HG02981 (cell line): ENCODE data around the gene VGLL3.
"Not testable (repeated sequence)": the region's sequence is repeated elsewhere in the genome, so short reads cannot be mapped to it uniquely, and the experiment has no call there.

Experiments used
- ATAC-seq: cut with Tn5 transposase; IDR thresholded peaks from one replicate; pipeline ENCODE4 v1.9.1; 2021; ENCODE audit warnings: mild to moderate bottlenecking, moderate library complexity; ENCODE audit not compliant: unreplicated experiment

Gene VGLL3

GRCh38 chr3:86990012-86990733 lies 776 bp downstream of the VGLL3 start:
- no peak for ATAC-seq

DNA sequence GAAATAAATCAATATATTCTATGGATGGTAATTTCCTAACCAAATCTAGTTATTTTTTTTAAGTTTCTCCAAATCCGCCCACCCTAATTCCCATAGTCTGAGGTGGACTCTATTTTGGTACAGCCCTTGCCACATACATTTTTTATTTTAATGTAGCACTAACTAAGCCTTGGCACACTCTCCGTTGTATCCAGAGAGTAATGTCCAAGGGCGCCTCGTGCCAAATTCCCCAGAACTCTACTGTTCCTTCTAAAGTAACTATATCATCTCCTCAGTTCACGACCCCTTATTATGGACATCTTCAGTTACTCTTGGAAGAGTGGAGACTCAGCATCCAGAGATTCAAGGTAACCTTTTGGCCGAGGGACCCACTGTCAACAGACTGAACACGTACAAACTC lies 1.3 kb downstream of the VGLL3 start:
- ATAC-seq, result no peak

- no peak for ATAC-seq
Measured at GRCh38 chr3:86989006-86989405, 1.9 kb downstream of the VGLL3 start.

- ATAC-seq, result no peak
Measured at GRCh38 chr3:86988235-86988634, 2.7 kb downstream of the VGLL3 start.

DNA sequence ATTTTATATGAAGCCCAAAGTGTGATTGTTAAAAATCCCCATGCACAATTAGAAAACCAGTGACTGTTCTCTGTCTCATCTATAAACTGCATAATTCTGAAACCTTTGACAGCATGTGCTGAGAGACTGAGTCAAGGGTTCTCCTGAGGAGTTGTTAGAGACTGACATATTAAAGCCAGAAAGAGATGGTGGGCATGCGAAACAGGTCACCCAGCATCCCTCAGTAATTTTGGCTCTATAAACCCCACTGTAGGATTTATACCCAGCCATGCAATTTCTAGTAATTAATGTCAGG lies 3.6 kb downstream of the VGLL3 start:
- no peak for ATAC-seq

DNA sequence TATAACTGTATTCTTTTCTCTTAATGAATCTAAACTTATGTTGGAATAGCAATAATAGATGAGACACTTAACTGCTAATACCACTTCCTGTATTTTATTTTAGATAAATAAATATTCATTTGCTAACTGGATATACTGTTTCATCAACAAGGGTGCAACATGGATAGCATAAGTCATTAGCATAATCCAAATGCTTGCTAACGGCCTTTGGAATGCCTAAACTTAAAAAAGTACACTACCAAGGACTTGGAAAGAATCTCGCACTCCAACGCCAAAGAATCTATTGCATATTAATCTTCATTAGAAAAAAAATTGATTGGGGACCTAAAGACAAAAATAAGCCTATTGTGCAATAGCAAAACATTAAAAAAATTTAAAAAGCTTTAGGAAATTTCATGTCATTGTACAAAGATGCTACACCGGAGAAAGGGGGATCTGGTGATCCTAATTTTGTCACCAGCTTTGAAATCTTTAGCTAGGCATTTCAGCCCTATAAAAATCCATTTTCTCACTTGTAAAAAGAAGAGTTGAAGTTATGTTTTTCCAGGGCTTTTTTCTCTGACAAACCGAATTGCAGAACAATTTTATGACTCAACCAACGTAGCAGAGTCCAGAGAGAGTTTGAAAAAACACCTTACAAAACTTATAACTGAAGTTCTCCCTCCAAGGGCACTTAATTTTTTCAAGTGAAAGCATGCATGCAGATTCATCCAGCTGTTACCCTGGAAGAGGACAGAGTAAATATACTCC lies 4.1 kb downstream of the VGLL3 start:
- ATAC-seq, result no peak

GRCh38 chr3:86985181-86985826 lies 5.6 kb downstream of the VGLL3 start:
- ATAC-seq, result no peak

DNA sequence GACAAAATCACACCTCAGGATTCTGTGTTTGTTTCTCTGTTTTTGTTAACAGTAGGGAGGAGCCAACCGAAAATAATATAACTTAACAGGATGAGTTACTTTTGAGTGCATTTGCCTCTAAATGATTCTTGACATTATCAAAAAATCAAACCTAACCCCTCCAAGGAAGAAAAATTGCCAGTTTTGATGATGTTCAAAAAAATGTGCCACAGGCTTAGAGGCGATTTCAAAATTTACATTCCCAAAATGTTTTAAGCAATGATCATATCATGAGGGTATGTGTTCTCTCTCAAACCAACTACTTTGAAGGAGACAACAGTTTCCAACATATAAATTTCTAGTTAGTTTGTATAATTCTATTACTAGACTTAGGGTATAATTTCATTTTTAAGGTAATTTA lies 6.7 kb downstream of the VGLL3 start:
- no peak for ATAC-seq

- ATAC-seq, result no peak
Measured at GRCh38 chr3:86982883-86983282, 8.1 kb downstream of the VGLL3 start.

- ATAC-seq, result no peak
Measured at GRCh38 chr3:86978111-86978551, 12.8 kb downstream of the VGLL3 start.

- ATAC-seq, result no peak
Measured at GRCh38 chr3:86976219-86976618, 14.7 kb downstream of the VGLL3 start.

DNA sequence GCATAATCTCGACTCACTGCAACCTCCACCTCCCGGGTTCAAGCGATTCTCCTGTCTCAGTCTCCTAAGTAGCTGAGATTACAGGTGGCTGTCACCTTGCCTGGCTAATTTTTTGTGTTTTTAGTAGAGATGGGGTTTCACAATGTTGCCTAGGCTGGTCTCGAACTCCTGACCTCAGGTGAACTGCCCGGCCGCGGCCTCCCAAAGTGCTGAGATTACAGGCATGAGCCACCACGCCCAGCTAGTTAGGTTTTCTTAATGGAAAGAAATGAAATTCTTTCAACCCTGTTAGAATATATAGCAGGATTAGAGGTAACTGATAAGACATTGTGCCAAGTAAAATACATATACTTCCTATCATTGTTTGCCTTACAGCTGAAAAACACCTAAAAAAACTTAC lies 16.8 kb downstream of the VGLL3 start:
- ATAC-seq, result not testable (repeated sequence)

GRCh38 chr3:86973440-86973839 lies 17.5 kb downstream of the VGLL3 start:
- no peak for ATAC-seq

GRCh38 chr3:86969500-86970189 lies 21.3 kb downstream of the VGLL3 start:
- peak; percentile 62 for ATAC-seq

DNA sequence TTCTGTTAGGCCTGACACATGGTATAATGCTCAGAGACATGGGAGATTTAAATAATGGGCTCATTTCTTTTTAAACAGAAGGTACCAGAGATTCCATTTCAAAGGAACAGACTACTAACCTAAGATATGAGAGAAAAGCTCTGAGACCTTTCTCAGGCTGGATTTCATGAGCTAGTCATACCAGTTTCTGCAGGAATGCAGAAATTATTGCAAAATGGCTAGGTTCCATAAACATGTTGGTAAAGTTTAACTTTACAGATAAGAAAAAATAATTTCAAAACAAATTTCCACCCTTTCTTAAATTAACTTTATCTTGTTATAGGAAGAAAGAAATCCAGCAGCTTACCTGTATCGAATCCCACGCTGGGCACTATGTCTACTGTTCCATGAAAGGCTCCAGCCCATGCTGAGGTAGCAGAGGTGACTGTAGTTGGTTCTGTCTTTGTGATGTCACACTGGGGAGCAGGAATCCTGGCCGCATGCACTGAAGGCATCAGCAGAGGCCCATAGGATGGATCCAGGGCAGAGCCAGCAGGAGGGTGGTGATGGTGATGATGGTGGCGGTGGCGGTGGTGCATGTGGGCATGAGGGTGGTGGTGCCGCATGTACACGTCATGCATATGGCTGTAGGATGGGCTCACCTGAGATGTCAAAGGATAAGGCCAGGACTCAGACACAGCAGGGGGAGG lies 22.6 kb downstream of the VGLL3 start:
- ATAC-seq, result no peak

DNA sequence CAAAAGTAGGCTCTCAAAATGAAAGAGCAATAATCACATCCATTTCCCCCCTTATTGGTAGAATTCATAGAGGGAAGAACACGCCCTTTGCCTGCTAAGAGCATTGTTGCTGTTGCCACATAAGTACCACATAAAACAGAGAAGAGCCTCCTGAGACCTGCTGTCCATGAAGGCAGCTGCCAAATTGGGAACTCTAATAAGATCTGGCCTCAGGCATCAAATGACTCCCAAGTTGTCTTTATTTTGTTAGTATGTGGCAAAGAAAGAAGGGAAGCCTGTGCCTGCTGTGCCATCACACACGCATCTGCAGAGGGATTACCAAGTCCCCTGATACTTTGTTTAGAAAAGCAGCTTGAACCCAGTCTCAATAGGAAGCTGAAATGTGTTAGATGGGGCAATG lies 23.9 kb downstream of the VGLL3 start:
- no peak for ATAC-seq

- no peak for ATAC-seq
Measured at GRCh38 chr3:86965166-86965565, 25.8 kb downstream of the VGLL3 start.

DNA sequence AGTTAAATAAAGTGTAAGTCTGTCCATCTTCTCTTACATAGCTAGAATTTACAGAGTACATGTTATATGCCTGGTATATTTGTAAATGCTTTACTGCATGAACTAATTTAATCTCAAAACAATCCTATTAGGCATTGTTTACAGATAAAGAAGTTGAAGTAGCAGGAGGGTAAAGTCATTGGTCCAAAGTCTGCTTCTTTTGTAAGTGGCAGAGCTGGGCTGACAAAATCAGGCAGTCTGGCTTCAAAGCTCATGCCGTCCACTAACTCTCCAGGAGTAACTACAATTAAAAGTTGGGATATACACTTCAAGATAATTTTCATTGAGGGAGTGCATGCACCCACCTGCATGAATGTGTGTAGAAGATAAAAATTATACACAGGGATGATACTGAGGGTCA lies 27.3 kb downstream of the VGLL3 start:
- ATAC-seq, result no peak

DNA sequence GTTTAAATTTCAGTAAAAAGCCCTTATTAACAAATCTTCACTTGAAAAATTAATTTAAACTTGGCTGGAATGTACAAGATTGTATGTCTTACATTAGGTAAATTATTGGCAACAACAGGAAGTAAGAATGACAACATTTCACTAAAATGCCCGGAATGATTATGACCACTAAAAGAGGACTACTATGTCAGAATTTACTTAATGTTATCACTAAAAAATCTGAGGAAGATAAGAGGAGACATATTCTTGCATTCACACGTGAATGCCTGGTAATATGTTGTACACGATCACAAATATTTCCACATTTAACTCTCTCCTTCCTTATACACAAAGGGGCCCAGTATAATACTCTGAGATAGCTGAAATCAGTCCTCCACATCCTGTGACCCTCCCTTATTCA lies 29.7 kb downstream of the VGLL3 start:
- ATAC-seq, result no peak

- no peak for ATAC-seq
Measured at GRCh38 chr3:86960550-86960949, 30.4 kb downstream of the VGLL3 start.

GRCh38 chr3:86958534-86958933 lies 32.4 kb downstream of the VGLL3 start:
- ATAC-seq, result no peak
